ENCODE measurements around the gene PACSIN1.

- TF ChIP-seq POLR2AphosphoS5 (IDR thresholded peaks at IDR 0.05; ENCODE audit: low read depth, low read length) (no peak), MAX (IDR thresholded peaks at IDR 0.05) (no peak), CTCF (IDR thresholded peaks at IDR 0.05 in 2 of 3, conservative IDR thresholded peaks at IDR 0.05 in 1 of 3; ENCODE audit: borderline replicate concordance in 1 of 3, insufficient read depth in 1 of 3, low read depth in 2 of 3, low read length in 2 of 3) (no peak), CEBPB (IDR thresholded peaks at IDR 0.05; ENCODE audit: low read depth) (no peak), POLR2A (IDR thresholded peaks at IDR 0.05; ENCODE audit: borderline replicate concordance, extremely low read depth, insufficient read depth, insufficient read length) (no peak), CBX3 (IDR thresholded peaks at IDR 0.05; ENCODE audit: low read depth) (no peak), ZFX (IDR thresholded peaks at IDR 0.05) (no peak), ZNF274 (IDR thresholded peaks at IDR 0.05; ENCODE audit: low read depth, low read length) (no peak), EGR1 (IDR thresholded peaks at IDR 0.05; ENCODE audit: low read depth) (no peak), EZH2 (IDR thresholded peaks at IDR 0.05) (no peak), SRF (IDR thresholded peaks at IDR 0.05; ENCODE audit: low read depth) (no peak), TCF7L2 (IDR thresholded peaks at IDR 0.05; ENCODE audit: borderline replicate concordance, extremely low read depth, insufficient read depth, insufficient read length) (no peak), EZH2phosphoT487 (IDR thresholded peaks at IDR 0.05; ENCODE audit: borderline replicate concordance) (no peak)
Measured at GRCh38 chr6:34437644-34437970, 28.3 kb upstream of the PACSIN1 start.
